ENCODE data around the gene SPI1.

Gene SPI1

GRCh38 chr11:47387944-47388696 lies 9.8 kb upstream of the SPI1 start:
- no peak for DNase-seq

DNA sequence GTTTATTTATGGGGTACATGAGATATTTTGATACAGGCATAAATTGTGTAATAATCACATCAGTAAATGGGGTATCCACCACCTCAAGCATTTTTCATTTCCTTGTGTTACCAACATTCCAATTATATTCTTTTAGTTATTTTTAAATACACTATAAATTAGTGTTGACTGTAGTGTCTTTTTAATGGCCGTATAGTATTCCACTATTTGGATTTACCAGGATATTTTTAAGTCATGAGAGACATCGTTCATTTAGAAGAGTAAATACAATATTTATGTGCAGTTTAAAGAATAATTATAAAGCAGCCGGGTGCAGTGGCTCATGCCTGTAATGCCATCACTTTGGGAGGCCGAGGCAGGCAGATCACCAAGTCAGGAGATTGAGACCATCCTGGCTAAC lies 6.2 kb upstream of the SPI1 start:
- DNase-seq: no peak

DNA sequence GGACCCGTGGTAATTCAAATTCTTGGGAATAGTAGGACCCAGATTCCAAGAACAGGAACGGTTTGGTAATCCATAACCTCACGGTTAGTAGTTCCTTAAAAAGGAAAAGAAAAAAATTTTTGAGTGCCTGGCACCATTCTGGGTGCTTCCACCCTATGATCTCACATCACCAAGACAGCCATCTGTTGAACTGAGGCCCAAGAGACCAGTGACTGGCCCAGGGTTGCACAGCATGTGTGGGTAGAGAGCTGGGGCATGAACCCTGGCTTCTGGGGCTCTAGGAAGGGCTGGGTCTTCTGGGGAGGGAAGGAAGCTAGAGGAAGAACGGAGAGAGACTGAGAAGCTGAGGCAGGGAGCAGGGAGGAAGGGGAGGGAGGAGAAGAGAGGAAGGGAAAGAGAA lies 4.7 kb upstream of the SPI1 start:
- DNase-seq: no peak

- no peak for DNase-seq
Observed at GRCh38 chr11:47380078-47380477, 1.7 kb upstream of the SPI1 start.

- no peak for DNase-seq
Observed at GRCh38 chr11:47379317-47379716, 970 bp upstream of the SPI1 start.

GRCh38 chr11:47378836-47379170 lies 456 bp upstream of the SPI1 start:
- no peak for DNase-seq

DNA sequence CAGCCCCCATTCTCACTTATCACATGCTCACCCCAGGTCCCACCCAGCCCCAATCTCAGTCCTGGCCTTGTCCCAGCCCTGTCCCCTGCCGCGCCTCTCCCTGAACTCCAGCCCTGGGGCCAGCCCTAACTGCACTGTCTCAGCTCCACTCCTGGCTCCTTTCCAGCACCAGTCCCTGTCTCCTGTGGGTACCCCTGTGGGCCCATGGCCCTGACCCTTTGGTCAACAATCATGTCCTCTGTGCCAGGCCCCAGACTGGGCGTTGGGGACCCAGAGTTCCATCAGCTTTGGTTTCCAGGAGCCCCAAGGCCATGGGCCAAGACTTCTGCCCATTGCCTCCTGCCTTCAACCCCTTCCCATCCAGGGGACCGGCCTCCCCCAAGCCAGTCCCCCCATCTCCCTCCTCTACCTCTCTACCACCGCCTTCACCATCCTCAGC lies 757 bp downstream of the SPI1 start:
- no peak for DNase-seq

- DNase-seq: no peak
Observed at GRCh38 chr11:47376525-47377371, 1.6 kb downstream of the SPI1 start.

- no peak for DNase-seq
Observed at GRCh38 chr11:47376107-47376524, 2.2 kb downstream of the SPI1 start.

DNA sequence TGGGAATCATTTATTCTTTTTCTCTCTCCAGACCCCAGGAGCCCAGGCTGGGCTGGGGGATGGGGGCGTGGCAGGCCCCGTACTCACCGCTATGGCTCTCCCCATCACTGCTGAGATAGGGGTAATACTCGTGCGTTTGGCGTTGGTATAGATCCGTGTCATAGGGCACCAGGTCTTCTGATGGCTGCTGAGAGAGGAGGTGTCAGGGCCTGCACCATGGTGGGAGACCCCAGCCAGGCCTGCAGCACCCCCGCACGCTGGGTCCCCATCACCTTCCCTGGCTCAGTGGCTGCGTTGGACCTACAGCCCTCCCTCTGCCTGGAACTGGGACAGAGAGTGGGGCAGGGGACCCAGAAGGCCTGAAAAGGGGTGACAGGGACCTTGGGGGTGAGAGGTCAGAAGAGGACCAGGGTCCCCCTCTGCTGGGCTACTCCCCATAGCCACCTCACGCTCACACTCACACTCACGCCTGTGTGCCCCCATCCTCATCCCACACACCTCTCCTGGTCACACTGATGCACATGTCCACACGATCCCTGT lies 2.7 kb downstream of the SPI1 start:
- DNase-seq: no peak

DNA sequence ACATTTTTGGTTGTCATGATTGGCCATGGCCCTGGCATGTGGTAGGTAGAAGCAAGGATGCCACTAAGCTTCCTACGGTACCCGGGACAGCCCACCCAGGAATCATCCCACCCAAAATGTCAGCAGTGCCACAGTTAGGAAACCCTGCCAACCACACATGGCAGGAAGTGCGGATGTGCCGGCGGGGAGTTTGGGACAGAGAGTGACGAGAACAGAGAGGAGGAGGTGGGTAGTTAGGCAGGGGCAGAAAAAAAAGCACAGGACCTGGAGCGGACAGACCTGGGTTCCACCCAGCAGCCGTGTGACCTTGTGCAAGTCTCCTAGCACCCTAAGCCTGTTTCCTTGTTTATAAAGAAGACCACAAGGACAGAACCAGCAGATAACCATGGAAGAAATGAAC lies 3.3 kb downstream of the SPI1 start:
- DNase-seq: no peak

- no peak for DNase-seq
Observed at GRCh38 chr11:47374720-47375019, 3.7 kb downstream of the SPI1 start.

GRCh38 chr11:47373876-47374719 lies 4.2 kb downstream of the SPI1 start:
- DNase-seq: peak; percentile 91

DNA sequence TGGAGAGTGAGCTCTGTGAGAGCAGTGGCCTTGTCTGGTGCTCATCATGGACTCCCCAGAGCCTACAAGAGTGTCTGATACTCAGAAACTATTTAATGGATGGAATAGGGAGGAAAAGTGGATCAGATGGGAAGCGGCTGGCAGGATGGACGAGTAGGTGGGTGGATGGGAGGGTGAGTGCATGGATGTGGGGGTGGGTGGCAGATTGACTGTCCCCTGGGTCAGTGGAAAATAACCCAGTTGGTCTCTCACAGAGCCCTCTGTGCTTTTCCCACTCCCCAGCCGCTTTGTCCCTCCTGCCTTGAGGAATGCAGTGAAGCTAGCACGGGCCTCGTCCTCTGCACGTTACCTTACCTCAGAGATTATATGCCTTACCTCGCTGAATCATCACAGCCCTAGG lies 5.9 kb downstream of the SPI1 start:
- no peak for DNase-seq

DNA sequence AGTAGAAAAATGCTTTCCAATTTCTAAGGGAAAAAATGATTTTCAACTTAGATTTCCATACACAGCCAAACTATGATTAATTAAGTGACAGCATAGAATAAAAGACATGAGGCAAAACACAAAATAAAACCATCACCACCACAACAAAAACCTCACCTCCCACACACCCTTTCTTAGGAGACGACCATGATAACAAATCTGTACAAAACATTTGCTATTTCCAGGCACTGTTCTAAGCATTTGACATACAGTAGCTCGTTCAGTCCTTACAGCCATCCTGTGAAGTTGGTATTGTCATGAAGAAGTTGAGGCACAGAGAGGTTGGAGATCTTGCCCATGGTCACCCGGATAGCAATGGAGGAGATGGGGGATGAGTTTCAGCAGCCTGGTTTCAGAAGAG lies 8.7 kb downstream of the SPI1 start:
- DNase-seq: peak; percentile 49

DNA sequence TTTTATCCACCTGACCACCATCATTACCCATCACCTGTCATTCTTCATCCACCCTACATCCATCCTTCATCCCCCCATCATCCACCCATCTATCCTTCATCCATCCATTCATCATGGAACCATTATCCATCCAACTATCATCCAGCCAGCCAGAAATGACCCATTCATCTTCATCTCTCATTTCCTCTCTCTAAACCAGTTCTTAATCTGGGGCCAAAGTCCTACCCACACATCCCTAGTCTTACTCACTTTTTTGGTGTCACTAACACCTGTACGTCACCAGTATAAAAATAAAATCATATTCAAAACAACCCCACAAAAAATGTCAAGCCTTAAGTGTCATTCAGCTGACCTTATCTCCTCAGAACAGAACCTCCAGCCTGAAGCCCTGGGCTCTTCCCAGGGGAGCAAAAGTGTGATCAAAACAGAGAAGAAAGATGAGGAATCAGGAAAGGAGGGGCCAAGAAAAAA lies 12.3 kb downstream of the SPI1 start:
- no peak for DNase-seq

DNA sequence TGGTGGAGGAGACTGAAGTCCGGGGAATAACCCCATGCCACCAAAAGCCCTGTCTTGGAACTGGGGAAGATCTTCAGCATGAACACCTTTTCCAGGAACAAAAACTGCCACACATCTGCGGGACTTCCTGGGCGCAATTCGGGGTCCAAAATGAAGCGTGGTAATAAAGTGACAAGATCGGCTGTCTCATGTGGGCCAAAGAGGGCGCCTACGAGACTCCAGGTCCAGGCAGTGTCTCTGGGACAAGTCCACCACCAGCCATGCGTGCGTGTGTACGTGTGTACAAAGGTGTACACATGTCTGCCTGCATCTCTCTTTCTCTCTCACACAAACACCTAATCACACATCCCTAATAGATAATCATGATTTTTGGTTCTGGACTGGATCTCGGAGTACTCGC lies 16.9 kb downstream of the SPI1 start:
- DNase-seq: no peak

GRCh38 chr11:47360341-47360740 lies 18.0 kb downstream of the SPI1 start:
- no peak for DNase-seq

DNA sequence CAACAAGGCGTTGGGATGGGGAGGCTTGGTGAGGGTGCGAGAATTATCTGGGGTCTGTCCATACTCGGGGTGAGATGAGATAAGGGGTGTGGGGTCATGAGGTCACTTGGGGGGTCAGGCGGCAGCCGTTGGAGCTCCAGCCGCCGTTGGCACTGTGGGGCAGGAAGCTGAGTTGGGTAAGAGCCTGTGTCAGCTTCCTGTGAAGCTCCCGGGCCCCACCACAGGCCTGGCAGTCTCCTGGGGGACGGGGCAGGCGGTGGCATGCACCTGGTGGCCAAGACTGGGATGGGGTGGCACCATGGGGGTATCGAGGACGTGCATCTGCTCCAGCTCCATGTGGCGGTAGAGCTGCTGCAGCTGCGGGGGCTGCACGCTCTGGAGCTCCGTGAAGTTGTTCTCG lies 18.8 kb downstream of the SPI1 start:
- DNase-seq: no peak

GRCh38 chr11:47359162-47359561 lies 19.2 kb downstream of the SPI1 start:
- no peak for DNase-seq

- no peak for DNase-seq
Observed at GRCh38 chr11:47358731-47359051, 19.7 kb downstream of the SPI1 start.

- no peak for DNase-seq
Observed at GRCh38 chr11:47357985-47358730, 20.2 kb downstream of the SPI1 start.

DNA sequence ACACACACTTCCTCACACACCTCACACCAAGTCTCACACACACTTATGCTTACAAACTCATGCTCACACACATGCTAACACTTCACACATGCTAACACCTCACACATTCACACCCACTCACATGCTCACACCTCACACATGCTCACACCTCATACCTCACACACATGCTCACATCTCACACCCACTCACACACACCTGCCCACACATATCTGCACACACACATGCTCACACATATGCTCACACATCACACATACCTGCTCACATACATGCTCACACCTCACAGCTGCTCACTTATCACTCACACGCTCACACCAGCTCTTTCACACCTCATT lies 21.4 kb downstream of the SPI1 start:
- DNase-seq: no peak
